ENCODE measurements around the gene SLF2.

Gene SLF2

DNA sequence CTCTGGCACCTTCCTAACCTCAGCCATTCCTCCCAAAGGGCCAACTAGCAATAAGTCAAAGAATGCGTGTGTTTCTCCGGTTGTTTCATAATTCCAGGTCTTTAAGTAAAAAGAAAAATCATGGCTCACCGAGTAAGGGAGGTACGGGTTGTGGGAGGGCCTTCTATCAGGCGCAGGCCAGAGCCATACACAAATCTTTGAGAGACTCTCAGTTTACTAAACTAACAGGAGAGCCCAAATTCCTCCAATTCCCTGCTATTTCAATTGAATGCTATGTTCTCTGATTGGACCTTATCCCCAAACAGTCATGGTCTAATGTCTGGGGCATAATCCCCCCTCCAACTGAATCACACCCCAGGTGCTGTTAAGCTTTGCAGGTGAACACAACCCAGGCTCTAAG, 26.2 kb upstream of the SLF2 start:
- H3K4me3 ChIP-seq (ENCODE audit: low read depth, low read length): no peak overlapping the region
- TF ChIP-seq, protein P1, sequence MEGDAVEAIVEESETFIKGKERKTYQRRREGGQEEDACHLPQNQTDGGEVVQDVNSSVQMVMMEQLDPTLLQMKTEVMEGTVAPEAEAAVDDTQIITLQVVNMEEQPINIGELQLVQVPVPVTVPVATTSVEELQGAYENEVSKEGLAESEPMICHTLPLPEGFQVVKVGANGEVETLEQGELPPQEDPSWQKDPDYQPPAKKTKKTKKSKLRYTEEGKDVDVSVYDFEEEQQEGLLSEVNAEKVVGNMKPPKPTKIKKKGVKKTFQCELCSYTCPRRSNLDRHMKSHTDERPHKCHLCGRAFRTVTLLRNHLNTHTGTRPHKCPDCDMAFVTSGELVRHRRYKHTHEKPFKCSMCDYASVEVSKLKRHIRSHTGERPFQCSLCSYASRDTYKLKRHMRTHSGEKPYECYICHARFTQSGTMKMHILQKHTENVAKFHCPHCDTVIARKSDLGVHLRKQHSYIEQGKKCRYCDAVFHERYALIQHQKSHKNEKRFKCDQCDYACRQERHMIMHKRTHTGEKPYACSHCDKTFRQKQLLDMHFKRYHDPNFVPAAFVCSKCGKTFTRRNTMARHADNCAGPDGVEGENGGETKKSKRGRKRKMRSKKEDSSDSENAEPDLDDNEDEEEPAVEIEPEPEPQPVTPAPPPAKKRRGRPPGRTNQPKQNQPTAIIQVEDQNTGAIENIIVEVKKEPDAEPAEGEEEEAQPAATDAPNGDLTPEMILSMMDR (IDR thresholded peaks at IDR 0.05; ENCODE audit: borderline replicate concordance, insufficient read depth, low read depth, low read length): no peak

DNA sequence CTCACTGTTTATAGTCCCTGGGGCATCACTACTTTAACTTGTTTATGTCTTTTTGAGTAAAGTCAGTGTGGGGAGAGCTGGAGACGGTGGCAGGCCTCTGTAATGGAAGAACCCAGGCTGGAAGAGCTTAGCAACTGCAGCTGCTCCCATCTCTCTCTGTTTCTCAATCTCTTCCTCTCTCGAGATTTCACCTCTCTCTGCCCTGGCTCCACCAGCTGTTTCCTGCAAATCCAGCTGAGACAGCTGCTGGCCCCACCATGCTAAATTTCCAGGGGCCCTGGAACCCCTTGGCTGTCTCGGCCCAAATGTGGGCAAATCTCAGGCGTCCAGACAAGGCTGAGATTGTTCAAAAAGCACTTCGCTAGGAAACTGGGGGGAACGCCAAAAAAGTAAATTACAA, 25.8 kb upstream of the SLF2 start:
- TF ChIP-seq, protein P1 (IDR thresholded peaks at IDR 0.05; ENCODE audit: borderline replicate concordance, insufficient read depth, low read depth, low read length): no peak
- H3K4me3 ChIP-seq (ENCODE audit: low read depth, low read length): no peak overlapping the region

DNA sequence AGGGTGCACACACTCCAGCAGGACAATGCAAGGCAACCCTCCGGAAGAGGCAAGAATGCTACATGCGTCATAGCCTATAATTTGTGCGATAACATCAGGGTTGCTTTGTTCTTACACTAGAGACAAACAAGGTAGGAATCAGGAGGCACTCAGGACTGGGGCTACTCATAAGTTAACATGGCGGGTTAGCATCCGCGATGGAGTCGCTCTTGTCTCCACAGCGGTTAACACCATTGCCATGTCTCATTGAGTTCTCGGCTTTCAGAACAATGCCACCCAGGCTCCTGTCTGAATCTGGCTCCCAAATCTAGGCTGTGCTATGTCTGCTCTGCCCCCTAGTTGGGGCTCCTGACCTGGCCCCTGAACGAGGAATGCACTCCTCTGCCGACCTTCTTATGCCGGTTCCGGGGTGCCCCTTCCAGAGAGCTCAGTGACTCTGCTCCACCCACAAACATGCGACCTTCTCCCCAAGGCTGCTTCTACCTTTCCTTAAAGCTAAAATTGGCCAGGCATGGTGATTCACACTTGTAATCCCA, 24.9 kb upstream of the SLF2 start:
- H3K4me3 ChIP-seq (ENCODE audit: low read depth, low read length): no peak overlapping the region
- TF ChIP-seq, protein P1 (IDR thresholded peaks at IDR 0.05; ENCODE audit: borderline replicate concordance, insufficient read depth, low read depth, low read length): no peak

DNA sequence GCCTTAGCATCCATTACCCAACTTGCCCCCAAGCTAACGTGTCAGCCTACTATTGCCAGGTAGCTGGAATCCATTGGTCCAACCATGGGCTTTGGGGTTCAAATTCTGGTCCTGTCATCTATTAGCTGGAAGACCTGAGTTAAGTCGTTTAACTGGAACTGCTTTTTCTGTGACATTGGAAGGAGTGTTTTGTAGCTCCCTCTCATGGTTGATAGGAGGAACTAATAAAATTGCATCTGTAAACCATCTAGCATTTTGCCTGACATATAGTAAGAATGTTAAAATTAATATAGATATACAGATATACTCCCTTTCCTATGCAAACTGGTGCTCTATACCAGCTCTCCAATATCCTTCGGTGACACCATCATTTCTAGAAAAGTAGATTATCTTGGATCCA, 23.8 kb upstream of the SLF2 start:
- TF ChIP-seq, protein P1 (IDR thresholded peaks at IDR 0.05; ENCODE audit: borderline replicate concordance, insufficient read depth, low read depth, low read length): no peak
- no peak overlapping the region for H3K4me3 ChIP-seq (ENCODE audit: low read depth, low read length)

DNA sequence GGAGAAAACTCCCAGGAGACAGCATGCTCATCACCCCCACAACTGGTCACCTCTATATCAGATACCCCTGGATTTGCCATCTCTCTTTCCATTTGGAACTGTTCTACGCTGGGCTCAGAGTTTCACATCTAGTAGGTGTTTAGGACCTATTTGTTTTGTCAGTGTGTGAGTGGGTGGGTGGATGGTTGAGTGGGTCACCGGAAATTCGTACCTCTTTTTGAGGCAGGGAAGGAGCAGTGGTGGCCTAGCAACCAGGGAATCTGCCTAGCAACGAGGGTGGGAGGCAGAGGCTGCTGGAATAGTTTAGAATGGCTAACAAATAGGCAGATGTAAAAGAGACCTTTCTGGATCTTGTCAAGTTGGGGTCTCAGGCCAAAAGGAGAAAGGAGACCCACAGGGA, 23.2 kb upstream of the SLF2 start:
- H3K4me3 ChIP-seq (ENCODE audit: low read depth, low read length): no peak overlapping the region

DNA sequence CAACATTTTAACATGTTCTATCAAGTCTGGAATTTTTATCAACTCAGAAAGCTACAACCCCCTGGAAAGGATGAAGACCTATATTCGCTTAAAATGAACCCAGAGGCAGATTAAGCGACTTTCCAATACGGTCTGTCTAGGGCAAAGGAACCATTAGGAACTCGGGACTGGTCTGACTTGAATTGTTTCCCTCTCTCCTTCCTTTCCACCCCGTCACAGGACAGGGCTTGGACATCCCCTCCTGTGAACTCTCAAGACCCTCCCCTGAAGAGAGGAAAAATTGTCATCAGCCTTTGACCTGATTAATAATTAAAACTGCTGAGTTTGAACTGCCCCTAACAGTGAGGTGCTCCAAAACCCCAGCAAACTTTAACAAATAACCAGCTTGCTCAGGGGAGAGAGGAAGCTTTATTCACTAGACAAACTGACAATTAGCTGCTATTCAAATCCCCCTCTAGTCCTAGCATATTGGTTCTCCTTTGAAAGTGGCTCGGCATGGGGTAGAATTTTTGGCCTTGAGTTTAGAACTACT, 22.6 kb upstream of the SLF2 start:
- H3K4me3 ChIP-seq (ENCODE audit: low read depth, low read length): no peak overlapping the region
- TF ChIP-seq, protein P1 (IDR thresholded peaks at IDR 0.05; ENCODE audit: borderline replicate concordance, insufficient read depth, low read depth, low read length): no peak

More for the DNA sequence above, 23.2 kb upstream of the SLF2 start:
- TF ChIP-seq, protein P1 (IDR thresholded peaks at IDR 0.05; ENCODE audit: borderline replicate concordance, insufficient read depth, low read depth, low read length): no peak

DNA sequence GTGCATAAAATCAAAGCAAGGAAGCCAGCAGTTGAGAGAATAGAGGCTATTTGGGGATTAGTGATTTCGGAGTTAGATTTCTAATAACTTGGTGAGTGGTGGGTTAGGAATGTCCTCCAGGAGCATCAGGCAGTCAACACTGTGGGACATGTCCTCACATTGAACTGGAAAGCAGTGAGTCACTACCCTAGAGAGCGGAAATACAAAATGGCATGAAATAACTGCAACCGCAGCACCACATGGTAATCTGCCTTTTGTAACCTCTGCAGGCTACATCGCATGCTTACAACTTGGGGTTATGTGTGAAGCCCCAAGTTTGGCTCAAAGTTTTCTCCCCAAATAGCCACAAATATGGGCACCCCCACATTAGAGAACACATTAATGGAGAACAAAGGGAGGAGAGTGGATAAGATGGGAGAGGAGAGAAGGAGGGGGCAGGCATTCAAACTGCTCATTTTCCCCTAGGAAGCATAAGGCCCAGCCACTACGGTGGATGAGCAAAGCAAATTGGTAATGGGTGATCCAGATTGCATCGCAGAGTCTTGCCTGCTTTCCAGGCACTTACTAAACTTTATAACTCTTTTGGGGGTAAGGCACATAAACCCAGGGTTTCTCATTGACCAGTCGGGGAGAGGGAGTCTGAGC, 22.0 kb upstream of the SLF2 start:
- TF ChIP-seq, protein P1 (IDR thresholded peaks at IDR 0.05; ENCODE audit: borderline replicate concordance, insufficient read depth, low read depth, low read length): no peak
- no peak overlapping the region for H3K4me3 ChIP-seq (ENCODE audit: low read depth, low read length)
